T-helper 2 cell treated with Interferon-gamma antibody and Interleukin-4, amounts not matched to agents 5 μg/mL and 100 μg/mL, for 36 hours (primary cell): Measurements from ENCODE around the gene ACVR1C.
A peak's percentile ranks its signal among the peaks of the same experiment; 100 is the strongest.

ENCODE experiments used
- DNase-seq: peaks from one replicate; pipeline ENCODE4 v3.0.0; 2021; ENCODE audit warnings: low spot score
- H3K27ac Mint-ChIP-seq: one replicate; pipeline ENCODE4 v1.8.0; 2021; ENCODE audit warnings: mild to moderate bottlenecking, mixed read lengths
- H3K27me3 Mint-ChIP-seq: one replicate; pipeline ENCODE4 v1.8.0; 2021; ENCODE audit warnings: low read depth, mixed read lengths
- H3K36me3 Mint-ChIP-seq: one replicate; pipeline ENCODE4 v1.8.0; 2021; ENCODE audit warnings: low read depth, mixed read lengths
- H3K4me1 Mint-ChIP-seq: one replicate; pipeline ENCODE4 v1.8.0; 2021; ENCODE audit warnings: low read depth, mixed read lengths
- H3K4me3 Mint-ChIP-seq: one replicate; pipeline ENCODE4 v1.8.0; 2022; ENCODE audit warnings: mild to moderate bottlenecking, moderate library complexity, mixed read lengths
- H3K9me3 Mint-ChIP-seq: one replicate; pipeline ENCODE4 v1.8.0; 2021; ENCODE audit warnings: mixed read lengths

ACVR1C gene

GRCh38 chr2:157628477-157629415 lies at the start of gene ACVR1C:
Gene ACVR1C, minus strand, starts transcription at chr2:157628864. Its CDS starts 220 bp downstream, at chr2:157628644.
- peak within 1 kb of the TSS; percentile 41 for H3K27ac Mint-ChIP-seq
- peaks cover 3% of the 10 kb centered on the region for H3K36me3 Mint-ChIP-seq
- peak; percentile 56 for DNase-seq
- peaks cover 5% of the 10 kb centered on the region for H3K9me3 Mint-ChIP-seq
- H3K27me3 Mint-ChIP-seq: peaks cover 24% of the 10 kb centered on the region
- H3K4me3 Mint-ChIP-seq: peak within 1 kb of the TSS; percentile 91
- H3K4me1 Mint-ChIP-seq: peaks cover 24% of the 10 kb centered on the region

GRCh38 chr2:157677941-157678340 lies 49.3 kb upstream of the ACVR1C start:
- Mint-ChIP-seq H3K4me1 (no peaks in the 10 kb centered on the region), H3K27ac (no peak overlapping the region), H3K27me3 (no peaks in the 10 kb centered on the region), H3K36me3 (no peaks in the 10 kb centered on the region), H3K4me3 (no peak overlapping the region), H3K9me3 (no peaks in the 10 kb centered on the region)
- no peak for DNase-seq

- Mint-ChIP-seq H3K27me3 (no peaks in the 10 kb centered on the region), H3K27ac (no peak overlapping the region), H3K9me3 (no peaks in the 10 kb centered on the region), H3K4me1 (no peaks in the 10 kb centered on the region), H3K4me3 (no peak overlapping the region), H3K36me3 (no peaks in the 10 kb centered on the region)
- no peak for DNase-seq
Measured at GRCh38 chr2:157672129-157672528, 43.5 kb upstream of the ACVR1C start.

GRCh38 chr2:157662401-157662800 lies 33.7 kb upstream of the ACVR1C start:
- Mint-ChIP-seq H3K27ac (no peak overlapping the region), H3K4me3 (no peak overlapping the region), H3K36me3 (no peaks in the 10 kb centered on the region), H3K4me1 (no peaks in the 10 kb centered on the region), H3K27me3 (no peaks in the 10 kb centered on the region), H3K9me3 (no peaks in the 10 kb centered on the region)
- DNase-seq: no peak

GRCh38 chr2:157661776-157662175 lies 33.1 kb upstream of the ACVR1C start:
- DNase-seq: no peak
- Mint-ChIP-seq H3K9me3 (no peaks in the 10 kb centered on the region), H3K4me1 (no peaks in the 10 kb centered on the region), H3K4me3 (no peak overlapping the region), H3K27ac (no peak overlapping the region), H3K27me3 (no peaks in the 10 kb centered on the region), H3K36me3 (no peaks in the 10 kb centered on the region)

- Mint-ChIP-seq H3K4me1 (no peaks in the 10 kb centered on the region), H3K9me3 (no peaks in the 10 kb centered on the region), H3K4me3 (no peak overlapping the region), H3K27me3 (no peaks in the 10 kb centered on the region), H3K36me3 (no peaks in the 10 kb centered on the region), H3K27ac (no peak overlapping the region)
- no peak for DNase-seq
Measured at GRCh38 chr2:157657858-157658257, 29.2 kb upstream of the ACVR1C start.

GRCh38 chr2:157657101-157657500 lies 28.4 kb upstream of the ACVR1C start:
- H3K27ac Mint-ChIP-seq: no peak overlapping the region
- no peaks in the 10 kb centered on the region for H3K36me3 Mint-ChIP-seq
- H3K4me1 Mint-ChIP-seq: no peaks in the 10 kb centered on the region
- H3K4me3 Mint-ChIP-seq: no peak overlapping the region
- DNase-seq: no peak
- no peaks in the 10 kb centered on the region for H3K27me3 Mint-ChIP-seq
- no peaks in the 10 kb centered on the region for H3K9me3 Mint-ChIP-seq

GRCh38 chr2:157644776-157645175 lies 16.1 kb upstream of the ACVR1C start:
- Mint-ChIP-seq H3K4me1 (no peaks in the 10 kb centered on the region), H3K4me3 (no peak overlapping the region), H3K27ac (no peak overlapping the region), H3K27me3 (peaks cover 7% of the 10 kb centered on the region), H3K9me3 (no peaks in the 10 kb centered on the region), H3K36me3 (no peaks in the 10 kb centered on the region)
- DNase-seq: no peak

- Mint-ChIP-seq H3K36me3 (no peaks in the 10 kb centered on the region), H3K27me3 (peaks cover 23% of the 10 kb centered on the region), H3K9me3 (no peaks in the 10 kb centered on the region), H3K4me1 (peaks cover 13% of the 10 kb centered on the region), H3K4me3 (no peak overlapping the region), H3K27ac (no peak overlapping the region)
- DNase-seq: no peak
Measured at GRCh38 chr2:157631861-157632260, 3.2 kb upstream of the ACVR1C start.

- peak overlapping the region; percentile 87 for H3K4me3 Mint-ChIP-seq
- H3K27me3 Mint-ChIP-seq: peaks cover 26% of the 10 kb centered on the region
- peaks cover 11% of the 10 kb centered on the region for H3K9me3 Mint-ChIP-seq
- peak; percentile 36 for DNase-seq
- peaks cover 24% of the 10 kb centered on the region for H3K4me1 Mint-ChIP-seq
- no peak overlapping the region for H3K27ac Mint-ChIP-seq
- peaks cover 3% of the 10 kb centered on the region for H3K36me3 Mint-ChIP-seq
Measured at GRCh38 chr2:157627594-157628476, 829 bp downstream of the ACVR1C start.

GRCh38 chr2:157625296-157625695 lies 3.4 kb downstream of the ACVR1C start:
- peaks cover 24% of the 10 kb centered on the region for H3K4me1 Mint-ChIP-seq
- peaks cover 21% of the 10 kb centered on the region for H3K9me3 Mint-ChIP-seq
- peaks cover 3% of the 10 kb centered on the region for H3K36me3 Mint-ChIP-seq
- peak overlapping the region; percentile 34 for H3K4me3 Mint-ChIP-seq
- H3K27me3 Mint-ChIP-seq: peaks cover 37% of the 10 kb centered on the region
- H3K27ac Mint-ChIP-seq: no peak overlapping the region
- no peak for DNase-seq

GRCh38 chr2:157620956-157621355 lies 7.7 kb downstream of the ACVR1C start:
- no peak overlapping the region for H3K27ac Mint-ChIP-seq
- H3K4me1 Mint-ChIP-seq: peaks cover 11% of the 10 kb centered on the region
- H3K27me3 Mint-ChIP-seq: peaks cover 35% of the 10 kb centered on the region
- no peak overlapping the region for H3K4me3 Mint-ChIP-seq
- no peak for DNase-seq
- peaks cover 3% of the 10 kb centered on the region for H3K36me3 Mint-ChIP-seq
- H3K9me3 Mint-ChIP-seq: peaks cover 22% of the 10 kb centered on the region

- DNase-seq: no peak
- Mint-ChIP-seq H3K4me1 (peaks cover 14% of the 10 kb centered on the region), H3K4me3 (no peak overlapping the region), H3K27me3 (peaks cover 32% of the 10 kb centered on the region), H3K36me3 (peaks cover 3% of the 10 kb centered on the region), H3K9me3 (peaks cover 23% of the 10 kb centered on the region), H3K27ac (no peak overlapping the region)
Measured at GRCh38 chr2:157611726-157612125, 16.9 kb downstream of the ACVR1C start.

GRCh38 chr2:157611110-157611509 lies 17.6 kb downstream of the ACVR1C start:
- Mint-ChIP-seq H3K4me1 (peaks cover 14% of the 10 kb centered on the region), H3K9me3 (peaks cover 23% of the 10 kb centered on the region), H3K27me3 (peaks cover 31% of the 10 kb centered on the region), H3K27ac (no peak overlapping the region), H3K4me3 (no peak overlapping the region), H3K36me3 (peaks cover 3% of the 10 kb centered on the region)
- DNase-seq: no peak
